Neuronal stem cell (in vitro differentiated cells): ENCODE results near the gene TAS1R2. TPM values are rescaled to one million over a fixed set of nuclear protein-coding genes. Genes with fewer than 3 reads are reported as not detected.

Experiments
- DNase-seq: peaks from one replicate; pipeline ENCODE4 v3.0.0-alpha.2; 2013; ENCODE audit warnings: low spot score
- H2AFZ ChIP-seq: one replicate; pipeline ENCODE4 v1.6.1; 2013; ENCODE audit warnings: mild to moderate bottlenecking, low read length, inconsistent platforms
- H2AK5ac ChIP-seq: 2 replicates; pipeline ENCODE4 v1.6.1; 2013; ENCODE audit warnings: low read depth, mild to moderate bottlenecking, inconsistent platforms, low read length, moderate library complexity, mixed read lengths
- H2BK120ac ChIP-seq: 2 replicates; pipeline ENCODE4 v1.6.1; 2013; ENCODE audit warnings: low read depth, mild to moderate bottlenecking, inconsistent platforms, low read length, moderate library complexity, mixed read lengths
- H2BK12ac ChIP-seq: one replicate; pipeline ENCODE4 v1.6.1; 2013; ENCODE audit warnings: low read length, inconsistent platforms
- H2BK15ac ChIP-seq: 2 replicates; pipeline ENCODE4 v1.6.1; 2013; ENCODE audit warnings: mild to moderate bottlenecking, low read length, inconsistent platforms, mixed read lengths
- H2BK5ac ChIP-seq: one replicate; pipeline ENCODE4 v1.6.1; 2013; ENCODE audit warnings: inconsistent platforms, mild to moderate bottlenecking, low read length, moderate library complexity
- H3K14ac ChIP-seq: one replicate; pipeline ENCODE4 v1.6.1; 2013; ENCODE audit warnings: low read length, inconsistent platforms
- H3K18ac ChIP-seq: 2 replicates; pipeline ENCODE4 v1.6.1; 2013; ENCODE audit warnings: low read length, inconsistent platforms
- H3K23ac ChIP-seq: 2 replicates; pipeline ENCODE4 v1.6.1; 2013; ENCODE audit warnings: low read depth, mild to moderate bottlenecking, mixed read lengths, low read length, inconsistent platforms; ENCODE audit not compliant: poor library complexity
- H3K27ac ChIP-seq: replicated peaks from 3 replicates; pipeline ENCODE4 v1.5.1; 2013; ENCODE audit warnings: low read length, inconsistent platforms
- H3K27me3 ChIP-seq, 3 experiments: 2 replicates each; pipeline ENCODE4 v1.6.1; 2013; ENCODE audit warnings: low read length in 3 of 3, mild to moderate bottlenecking in 2 of 3, inconsistent platforms in 1 of 3, low read depth in 1 of 3, mixed read lengths in 1 of 3, moderate library complexity in 1 of 3; ENCODE audit not compliant: control insufficient read depth in 3 of 3, insufficient read depth in 3 of 3
- H3K36me3 ChIP-seq, 2 donors: replicated peaks in 1 of 2; 2 replicates each; pipeline ENCODE4 v1.6.1; 2013; ENCODE audit warnings: low read length in 2 of 2; ENCODE audit not compliant: control insufficient read depth in 2 of 2, insufficient read depth in 2 of 2
- H3K4ac ChIP-seq: 2 replicates; pipeline ENCODE4 v1.6.1; 2013; ENCODE audit warnings: inconsistent platforms, mild to moderate bottlenecking, low read length, moderate library complexity
- H3K4me1 ChIP-seq, 2 donors: 1 replicate in 1 of 2; 2 replicates in 1 of 2; pipeline ENCODE4 v1.6.1; 2013; ENCODE audit warnings: low read length in 2 of 2, low read depth in 1 of 2; ENCODE audit not compliant: control insufficient read depth in 2 of 2, insufficient read depth in 1 of 2
- H3K4me2 ChIP-seq: one replicate; pipeline ENCODE4 v1.6.1; 2013; ENCODE audit warnings: mild to moderate bottlenecking, low read length, inconsistent platforms; ENCODE audit not compliant: insufficient read depth, poor library complexity, severe bottlenecking
- H3K4me3 ChIP-seq, 2 donors: 2 replicates each; pipeline ENCODE4 v1.5.1; 2013; ENCODE audit warnings: low read length in 2 of 2, mild to moderate bottlenecking in 2 of 2, inconsistent platforms in 1 of 2, moderate library complexity in 1 of 2
- H3K79me1 ChIP-seq: one replicate; pipeline ENCODE4 v1.6.1; 2013; ENCODE audit warnings: low read depth, mild to moderate bottlenecking, inconsistent platforms, low read length, moderate library complexity
- H3K9ac ChIP-seq: one replicate; pipeline ENCODE4 v1.6.1; 2013; ENCODE audit warnings: mild to moderate bottlenecking, low read depth, low read length, inconsistent platforms; ENCODE audit not compliant: poor library complexity
- H3K9me3 ChIP-seq, 2 donors: replicated peaks in 1 of 2; 2 replicates each; pipeline versions ENCODE3 to v1.6.1; 2013; ENCODE audit warnings: low read length in 2 of 2, mild to moderate bottlenecking in 2 of 2, inconsistent platforms in 1 of 2, low read depth in 1 of 2, mixed read lengths in 1 of 2, moderate library complexity in 1 of 2; ENCODE audit not compliant: control insufficient read depth in 2 of 2, insufficient read depth in 1 of 2
- H4K8ac ChIP-seq: one replicate; pipeline ENCODE4 v1.6.1; 2013; ENCODE audit warnings: low read depth, mild to moderate bottlenecking, inconsistent platforms, low read length, moderate library complexity
- H4K91ac ChIP-seq: one replicate; pipeline ENCODE4 v1.6.1; 2013; ENCODE audit warnings: low read length, low read depth, mild to moderate bottlenecking, inconsistent platforms; ENCODE audit not compliant: poor library complexity
- WGBS, 2 donors: extraction: QIAGEN DNeasy Blood & Tissue Kit; methylation state at CpG; one replicate each; pipeline ENCODE4 v1.1.7; 2013; ENCODE audit warnings: missing lambda C conversion rate in 2 of 2, mixed read lengths in 1 of 2; ENCODE audit not compliant: insufficient read length in 2 of 2, insufficient replicate concordance in 1 of 2; ENCODE audit errors: extremely low coverage in 2 of 2; 5-methylcytosine and 5-hydroxymethylcytosine counted together
- small RNA-seq: library from polyadenylated mRNA; stranded (forward); fragments of <200 nt; extraction: miRNeasy Mini kit (QIAGEN cat#:217004); gene quantifications from one replicate; pipeline ENCODE3, GENCODE V24; 2013; ENCODE audit not compliant: insufficient read depth

The TAS1R2 gene

GRCh38 chr1:18792747-18793146 lies 66.7 kb downstream of the TAS1R2 start:
- Histone ChIP-seq H3K27me3 (peaks cover 0 to 14% (median 0%) of the 10 kb centered on the region in 3 experiments), H2AK5ac (peak overlapping the region; percentile 13), H3K27ac (no peak overlapping the region), H2BK15ac (peak overlapping the region; percentile 70), H2BK120ac (no peak overlapping the region), H3K4me3 (peak overlapping the region in 1 of 2 donors; percentile 36), H3K36me3 (no peaks in the 10 kb centered on the region), H2BK12ac (no peak overlapping the region), H3K18ac (no peak overlapping the region), H3K79me1 (no peaks in the 10 kb centered on the region), H3K9me3 (peaks cover 0 to 2% of the 10 kb centered on the region in 2 donors), H4K91ac (no peak overlapping the region), H3K4me2 (no peak overlapping the region), H3K9ac (no peak overlapping the region), H3K23ac (peak overlapping the region; percentile 69), H2AFZ (no peak overlapping the region), H4K8ac (no peak overlapping the region), H3K4ac (peak overlapping the region; percentile 39), H3K4me1 (peaks cover 0 to 3% of the 10 kb centered on the region in 2 donors), H2BK5ac (no peak overlapping the region), H3K14ac (peak overlapping the region; percentile 33)
- no CpG with 5 or more reads among the region's 3 CpGs for WGBS, 2 donors
- no peak for DNase-seq

Small RNA genes within 50 kb of the gene (small RNA-seq; reads per million reads assigned to genes)
- gene MIR1290 (not detected), gene MIR4695 (not detected)
